ENCODE results near the gene TEAD3. TPM values are rescaled to one million over a fixed set of nuclear protein-coding genes. Genes with fewer than 3 reads are reported as not detected.

Gene TEAD3
- total RNA-seq, 1 experiment from 2014 or later = 27.0 TPM

DNA sequence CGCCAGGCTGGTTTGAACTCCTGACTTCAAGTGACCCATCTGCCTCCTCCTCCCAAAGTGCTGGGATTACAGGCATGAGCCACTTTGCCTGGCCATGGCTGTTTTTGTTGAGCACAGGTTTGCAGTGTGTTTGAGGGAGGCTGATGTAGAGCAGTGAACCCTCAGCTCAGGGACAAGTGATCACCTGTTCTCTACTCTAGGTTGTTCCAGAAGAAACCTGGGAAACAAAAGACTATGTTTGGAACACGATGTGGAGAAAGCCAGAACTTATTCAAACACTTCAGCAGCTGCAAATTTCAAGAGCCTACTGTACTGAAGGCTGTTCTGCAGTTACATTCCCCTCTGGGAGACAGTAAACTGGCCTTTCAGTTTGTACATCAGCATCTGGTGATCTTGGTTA is 11.1 kb upstream of the TEAD3 start:
- Histone ChIP-seq H3K18ac (ENCODE audit: insufficient read length, low read depth, low read length) (no peak overlapping the region), H2BK120ac (ENCODE audit: low read depth, low read length, poor library complexity, severe bottlenecking) (no peak overlapping the region), H3K23me2 (ENCODE audit: insufficient read length, low read depth, low read length, poor library complexity, severe bottlenecking) (peaks cover 3% of the 10 kb centered on the region), H3K4ac (ENCODE audit: low read depth, low read length) (no peak overlapping the region), H3K9ac (ENCODE audit: extremely low read depth, insufficient read length, low read length) (no peak overlapping the region), H2AK5ac (ENCODE audit: insufficient read length, low read length) (no peak overlapping the region), H2BK12ac (ENCODE audit: insufficient read length, low read depth, low read length) (no peak overlapping the region), H2BK5ac (ENCODE audit: insufficient read length, low read length) (no peak overlapping the region), H2BK15ac (ENCODE audit: low read depth, low read length) (no peak overlapping the region), H4K20me1 (ENCODE audit: control insufficient read depth, insufficient read depth, insufficient read length) (no peaks in the 10 kb centered on the region), H4K91ac (ENCODE audit: insufficient read length, low read depth, low read length) (no peak overlapping the region), H3K9me3 (ENCODE audit: control insufficient read depth, low read depth, low read length) (no peaks in the 10 kb centered on the region), H4K8ac (replicated peaks; ENCODE audit: insufficient read length, low read depth, low read length) (no peak overlapping the region), H3K14ac (ENCODE audit: insufficient read depth, low read length) (no peak overlapping the region), H3K4me2 (ENCODE audit: insufficient read depth, insufficient read length, low read length) (no peak overlapping the region), H3K4me1 (ENCODE audit: insufficient read depth, low read length) (peaks cover 8% of the 10 kb centered on the region; the same call in 1 of the 2 replicates), H3K27me3 (ENCODE audit: insufficient read depth, low read length) (no peaks in the 10 kb centered on the region; the same call in 1 of the 2 replicates), H3K23ac (ENCODE audit: insufficient read length, low read depth, low read length) (no peak overlapping the region), H3K56ac (ENCODE audit: insufficient read length, low read depth, low read length) (no peak overlapping the region), H3K79me2 (ENCODE audit: insufficient read depth, low read length) (no peaks in the 10 kb centered on the region), H2AFZ (ENCODE audit: low read length) (no peak overlapping the region), H3K27ac (ENCODE audit: insufficient read length, low read depth, low read length) (no peak overlapping the region), H3T11ph (ENCODE audit: low read length) (no peak overlapping the region), H4K5ac (ENCODE audit: insufficient read length, low read depth, low read length) (no peak overlapping the region), H2BK20ac (ENCODE audit: low read depth, low read length, poor library complexity, severe bottlenecking) (no peak overlapping the region), H3K79me1 (ENCODE audit: insufficient read depth, low read depth, low read length, poor library complexity, severe bottlenecking) (no peaks in the 10 kb centered on the region)
- Mint-ChIP-seq H3K9me3 (no peaks in the 10 kb centered on the region), H3K36me3 (ENCODE audit: insufficient read depth in 1 of 3, low read depth in 3 of 3) (no peaks in the 10 kb centered on the region), H3K27ac (no peak overlapping the region), H3K4me3 (no peak overlapping the region; a peak in 1 of 5 replicates), H3K4me1 (peaks cover 35 to 63% of the 10 kb centered on the region in 2 experiments), H3K27me3 (ENCODE audit: low read depth) (peaks cover 24% of the 10 kb centered on the region)
- TF ChIP-seq, protein P1, sequence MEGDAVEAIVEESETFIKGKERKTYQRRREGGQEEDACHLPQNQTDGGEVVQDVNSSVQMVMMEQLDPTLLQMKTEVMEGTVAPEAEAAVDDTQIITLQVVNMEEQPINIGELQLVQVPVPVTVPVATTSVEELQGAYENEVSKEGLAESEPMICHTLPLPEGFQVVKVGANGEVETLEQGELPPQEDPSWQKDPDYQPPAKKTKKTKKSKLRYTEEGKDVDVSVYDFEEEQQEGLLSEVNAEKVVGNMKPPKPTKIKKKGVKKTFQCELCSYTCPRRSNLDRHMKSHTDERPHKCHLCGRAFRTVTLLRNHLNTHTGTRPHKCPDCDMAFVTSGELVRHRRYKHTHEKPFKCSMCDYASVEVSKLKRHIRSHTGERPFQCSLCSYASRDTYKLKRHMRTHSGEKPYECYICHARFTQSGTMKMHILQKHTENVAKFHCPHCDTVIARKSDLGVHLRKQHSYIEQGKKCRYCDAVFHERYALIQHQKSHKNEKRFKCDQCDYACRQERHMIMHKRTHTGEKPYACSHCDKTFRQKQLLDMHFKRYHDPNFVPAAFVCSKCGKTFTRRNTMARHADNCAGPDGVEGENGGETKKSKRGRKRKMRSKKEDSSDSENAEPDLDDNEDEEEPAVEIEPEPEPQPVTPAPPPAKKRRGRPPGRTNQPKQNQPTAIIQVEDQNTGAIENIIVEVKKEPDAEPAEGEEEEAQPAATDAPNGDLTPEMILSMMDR (conservative IDR thresholded peaks at IDR 0.05) = no peak
- WGBS (ENCODE audit: extremely low coverage, insufficient read length, low lambda C conversion rate) = no CpG with 5 or more reads among the region's 2 CpGs
- DNase-seq = no peak
